NCI-H446 treated with DMSO at 0.1 percent for 48 hours (cell line): ENCODE measurements around the gene SLC5A5.

Source experiments
- DNase-seq: peaks from one replicate; lab custom pipeline; 2025; lab: John Stamatoyannopoulos, UW

SLC5A5 gene

GRCh38 chr19:17847538-17848366 is 24.0 kb upstream of the SLC5A5 start, which contains the start of gene JAK3:
Gene JAK3 (minus strand): TSS chr19:17847982. CDS start chr19:17844417, 3,565 bp downstream.
- no peak for DNase-seq

- DNase-seq, result no peak
Observed at GRCh38 chr19:17848595-17849292, 23.0 kb upstream of the SLC5A5 start.

GRCh38 chr19:17854061-17854460 is 17.7 kb upstream of the SLC5A5 start:
- no peak for DNase-seq

GRCh38 chr19:17855280-17856152 is 16.2 kb upstream of the SLC5A5 start:
- peak; percentile 53 for DNase-seq

- peak; percentile 99 for DNase-seq
Observed at GRCh38 chr19:17859533-17860330, 12.0 kb upstream of the SLC5A5 start, which contains the start of gene RPL18A. Gene RPL18A (plus strand): TSS chr19:17859910. CDS start chr19:17859957, 47 bp downstream.

GRCh38 chr19:17860331-17860992 is 11.3 kb upstream of the SLC5A5 start:
- DNase-seq, result no peak

GRCh38 chr19:17860993-17861360 is 10.8 kb upstream of the SLC5A5 start:
- no peak for DNase-seq

GRCh38 chr19:17861542-17862402 is 10.0 kb upstream of the SLC5A5 start:
- no peak for DNase-seq

- no peak for DNase-seq
Observed at GRCh38 chr19:17862711-17863519, 8.8 kb upstream of the SLC5A5 start.

GRCh38 chr19:17863520-17864182 is 8.1 kb upstream of the SLC5A5 start:
- no peak for DNase-seq

- DNase-seq, result no peak
Observed at GRCh38 chr19:17865364-17866311, 6.1 kb upstream of the SLC5A5 start.

GRCh38 chr19:17866312-17866963 is 5.3 kb upstream of the SLC5A5 start:
- DNase-seq, result no peak

GRCh38 chr19:17866964-17867486 is 4.7 kb upstream of the SLC5A5 start:
- no peak for DNase-seq

- DNase-seq, result no peak
Observed at GRCh38 chr19:17868669-17869068, 3.1 kb upstream of the SLC5A5 start.

GRCh38 chr19:17869114-17869608 is 2.6 kb upstream of the SLC5A5 start:
- DNase-seq, result no peak
